GM12873 (cell line): ENCODE data around the gene DDAH1.

Source experiments
- TF ChIP-seq, protein P1 (sequence below): IDR thresholded peaks from 2 replicates; pipeline ENCODE4 v1.5.1; 2012; ENCODE audit warnings: low read depth, mild to moderate bottlenecking, moderate library complexity, low read length, control low read depth; ENCODE audit not compliant: insufficient read depth; ENCODE audit errors: missing control alignments

Gene DDAH1

DNA sequence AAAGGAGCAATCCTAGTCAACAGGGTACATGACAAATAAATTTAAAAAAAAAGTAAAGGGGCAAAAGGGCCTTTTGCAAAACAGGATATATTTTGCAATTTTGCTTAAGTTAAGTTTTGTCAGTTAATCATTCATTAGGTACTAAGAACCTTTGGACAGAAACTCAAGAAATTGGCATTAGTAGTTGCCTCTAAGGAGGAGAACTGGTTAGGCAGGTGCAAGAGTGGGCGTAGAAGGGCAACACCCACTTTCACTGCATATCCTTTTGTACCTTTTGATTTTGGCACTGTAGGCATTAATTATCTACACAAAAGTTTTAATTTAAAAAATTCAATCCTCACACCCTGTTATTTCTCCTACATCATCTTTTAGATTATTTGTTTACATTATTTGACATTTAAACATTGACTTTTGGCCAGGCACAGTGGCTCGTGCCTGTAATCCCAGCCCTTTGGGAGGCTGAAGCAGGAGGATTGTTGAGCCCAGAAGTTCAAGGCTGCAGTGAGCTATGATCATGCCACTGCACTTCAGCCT, 4.3 kb downstream of the DDAH1 start:
- TF ChIP-seq, protein P1, sequence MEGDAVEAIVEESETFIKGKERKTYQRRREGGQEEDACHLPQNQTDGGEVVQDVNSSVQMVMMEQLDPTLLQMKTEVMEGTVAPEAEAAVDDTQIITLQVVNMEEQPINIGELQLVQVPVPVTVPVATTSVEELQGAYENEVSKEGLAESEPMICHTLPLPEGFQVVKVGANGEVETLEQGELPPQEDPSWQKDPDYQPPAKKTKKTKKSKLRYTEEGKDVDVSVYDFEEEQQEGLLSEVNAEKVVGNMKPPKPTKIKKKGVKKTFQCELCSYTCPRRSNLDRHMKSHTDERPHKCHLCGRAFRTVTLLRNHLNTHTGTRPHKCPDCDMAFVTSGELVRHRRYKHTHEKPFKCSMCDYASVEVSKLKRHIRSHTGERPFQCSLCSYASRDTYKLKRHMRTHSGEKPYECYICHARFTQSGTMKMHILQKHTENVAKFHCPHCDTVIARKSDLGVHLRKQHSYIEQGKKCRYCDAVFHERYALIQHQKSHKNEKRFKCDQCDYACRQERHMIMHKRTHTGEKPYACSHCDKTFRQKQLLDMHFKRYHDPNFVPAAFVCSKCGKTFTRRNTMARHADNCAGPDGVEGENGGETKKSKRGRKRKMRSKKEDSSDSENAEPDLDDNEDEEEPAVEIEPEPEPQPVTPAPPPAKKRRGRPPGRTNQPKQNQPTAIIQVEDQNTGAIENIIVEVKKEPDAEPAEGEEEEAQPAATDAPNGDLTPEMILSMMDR: no peak

DNA sequence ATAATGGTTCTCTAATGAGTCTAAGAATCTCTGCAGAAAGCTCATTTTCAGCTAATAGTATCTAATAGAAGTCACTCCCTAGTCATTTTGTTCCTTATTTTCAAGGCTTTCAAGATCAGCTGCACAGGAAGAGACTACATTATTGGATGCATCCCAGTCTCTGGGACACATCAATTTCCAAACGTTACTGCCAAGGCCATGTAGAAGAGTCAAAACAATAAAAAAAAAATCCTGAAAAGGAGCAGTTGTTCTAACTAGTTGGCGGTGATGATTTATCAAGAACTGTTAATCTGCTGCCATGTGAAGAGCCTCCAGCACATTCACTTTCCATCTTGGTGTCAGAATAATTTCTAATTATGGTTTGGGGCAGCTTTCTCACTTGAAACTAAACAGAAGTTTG, 5.7 kb downstream of the DDAH1 start:
- TF ChIP-seq, protein P1: no peak

DNA sequence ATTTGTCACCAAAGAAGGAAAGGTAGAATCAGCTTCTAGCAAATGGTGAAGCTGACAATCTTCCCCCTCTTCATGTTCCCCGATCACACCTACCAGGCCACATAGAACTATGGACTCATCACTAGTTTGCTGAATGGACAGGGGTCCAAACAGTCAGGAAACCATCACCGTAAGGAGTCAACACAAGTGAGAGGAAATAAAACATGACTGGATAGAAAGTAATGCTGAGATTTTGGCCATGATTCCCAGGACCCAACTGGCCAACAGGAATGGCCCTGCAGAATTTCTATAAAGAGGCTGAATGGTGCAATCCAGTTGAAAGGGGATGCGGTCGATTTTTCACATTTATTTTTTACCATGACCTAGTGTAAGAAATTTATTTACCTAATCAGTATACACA, 10.7 kb downstream of the DDAH1 start:
- TF ChIP-seq, protein P1: no peak

DNA sequence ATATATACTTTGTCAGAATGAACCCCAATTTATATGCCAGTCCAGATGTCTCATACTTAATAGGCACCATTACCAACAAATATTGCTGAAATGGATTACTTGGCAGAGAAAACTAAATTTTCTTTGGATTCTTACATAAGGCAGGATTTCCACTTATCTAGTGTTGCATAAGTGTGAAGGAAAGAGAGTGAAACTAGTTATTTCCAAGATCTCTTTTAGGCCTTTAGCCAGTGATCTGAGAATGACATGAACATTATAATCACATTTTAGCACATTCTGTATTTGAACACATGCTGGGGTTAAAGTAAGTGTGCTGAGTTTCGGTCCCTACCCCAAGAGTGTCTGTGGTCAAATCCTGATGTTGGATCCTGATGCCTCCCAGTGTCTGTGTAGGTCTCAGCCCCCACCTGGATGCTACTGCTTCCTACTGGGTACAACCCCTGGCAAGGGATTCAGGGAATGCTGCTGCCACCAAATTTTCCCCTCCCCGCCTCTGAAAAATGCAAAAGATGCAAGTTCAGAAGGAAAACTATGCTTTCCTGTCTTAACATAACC, 11.2 kb downstream of the DDAH1 start:
- TF ChIP-seq, protein P1: no peak

DNA sequence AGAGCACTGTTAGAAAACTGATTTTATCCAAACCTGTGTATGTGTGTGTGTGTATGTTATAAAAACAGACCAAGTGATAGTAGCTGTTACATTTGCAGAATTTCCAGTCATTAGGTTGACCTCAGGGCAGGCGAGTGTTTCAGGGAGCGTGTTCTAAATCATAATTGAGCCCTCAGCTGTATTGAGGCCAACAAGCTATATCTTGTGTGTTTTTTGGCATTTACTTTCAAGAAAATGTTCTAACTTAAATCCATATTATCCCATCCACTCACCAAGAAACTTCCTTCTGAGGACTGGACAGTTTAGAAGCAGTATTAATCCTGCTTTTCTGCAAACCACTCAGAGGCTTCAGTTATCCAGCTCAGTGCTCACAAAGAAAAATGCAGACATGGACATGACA, 12.0 kb downstream of the DDAH1 start:
- TF ChIP-seq, protein P1: no peak

DNA sequence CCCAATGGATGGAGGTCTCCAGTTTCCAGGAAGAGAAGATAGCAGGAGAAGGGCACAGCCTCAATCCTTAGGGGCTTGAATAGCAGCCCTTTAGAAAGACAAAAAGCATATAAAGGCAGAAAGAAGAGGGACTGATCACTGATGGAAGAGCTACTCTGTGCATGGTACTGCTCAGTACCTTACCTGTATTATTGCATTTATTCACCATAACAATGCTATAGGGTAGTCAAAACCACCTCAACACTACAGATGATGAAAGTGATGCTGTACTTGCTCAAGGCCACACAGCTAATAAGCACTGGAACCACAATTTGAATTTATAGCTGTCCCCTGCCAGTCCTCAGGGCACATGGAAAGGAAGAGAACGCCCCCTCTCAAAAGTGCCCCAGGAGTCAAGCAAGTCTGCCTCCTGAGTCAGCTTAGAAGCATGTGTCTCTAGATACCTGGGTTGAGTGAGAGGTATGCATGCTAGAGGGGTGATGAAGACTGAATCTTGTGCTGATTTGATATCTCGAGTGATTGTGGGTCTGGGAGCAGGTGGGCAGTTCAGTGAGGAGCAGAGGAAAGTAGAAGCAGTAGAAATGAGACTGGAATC, 13.6 kb downstream of the DDAH1 start:
- TF ChIP-seq, protein P1: no peak

DNA sequence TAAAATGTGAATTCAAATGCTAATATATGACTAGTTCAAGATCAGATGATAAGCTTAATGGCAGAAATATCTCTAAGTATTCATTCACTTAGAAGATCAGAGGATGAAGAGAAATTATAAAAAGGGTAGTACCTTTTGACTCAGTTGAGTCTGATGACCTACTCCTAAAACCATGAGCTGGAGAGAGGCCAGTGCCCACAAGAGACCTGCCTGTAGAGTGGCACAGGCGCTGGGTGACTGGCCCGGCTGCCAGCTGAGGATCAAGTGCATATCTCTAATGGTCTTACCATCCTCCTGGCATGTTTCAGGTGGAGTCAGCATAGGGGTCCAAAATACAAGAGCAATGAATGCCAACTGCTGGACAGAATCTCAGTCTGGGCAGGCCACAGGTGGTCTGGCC, 14.1 kb downstream of the DDAH1 start:
- TF ChIP-seq, protein P1: no peak
